Panc1 (cell line): ENCODE results near the gene TP53RK. TPM values are rescaled to one million over a fixed set of nuclear protein-coding genes. Genes with fewer than 3 reads are reported as not detected.

ENCODE experiments used
- ATAC-seq: fragments of 200-7000 bp; cut with Tn5 transposase; 2 replicates; pipeline ENCODE4 v1.9.1; 2020; ENCODE audit warnings: mild to moderate bottlenecking, moderate library complexity
- BruUV-seq: library from RNA; stranded (reverse); fragments of 400-500 nt; replicated peaks from 2 replicates; lab custom pipeline; 2021; lab: Mats Ljungman, UMichigan
- CTCF ChIA-PET: fragments of 300-600 bp; sonication (Branson Sonifier 250); formaldehyde crosslinking; loops from one replicate; lab custom pipeline; 2022; ENCODE audit warnings: antibody characterized with exemption; lab: Charles Lee
- POLR2A ChIA-PET: fragments of 300-600 bp; sonication (Branson Sonifier 250); formaldehyde crosslinking; loops from one replicate; lab custom pipeline; 2022; ENCODE audit warnings: antibody characterized with exemption; lab: Charles Lee
- DNase-seq: peaks from one replicate; pipeline ENCODE4 v3.0.0-alpha.2; 2010; ENCODE audit warnings: low read depth, low spot score
- H3K27ac ChIP-seq: 2 replicates; pipeline ENCODE4 v1.5.1; 2011; ENCODE audit warnings: mild to moderate bottlenecking, low read length, inconsistent platforms
- H3K27me3 ChIP-seq: fragments of 200-500 bp; sonication (Bioruptor generic); 2 replicates; pipeline ENCODE4 v1.6.0; 2014; ENCODE audit warnings: low read length, inconsistent platforms; ENCODE audit not compliant: control insufficient read depth, insufficient read depth
- H3K36me3 ChIP-seq: fragments of 200-500 bp; sonication (Bioruptor generic); 2 replicates; pipeline ENCODE4 v1.5.1; 2014; ENCODE audit warnings: inconsistent platforms, mild to moderate bottlenecking, low read length, moderate library complexity; ENCODE audit not compliant: control insufficient read depth, insufficient read depth
- H3K4me1 ChIP-seq: 2 replicates; pipeline ENCODE4 v1.5.1; 2011; ENCODE audit warnings: inconsistent platforms, mild to moderate bottlenecking, low read length, moderate library complexity; ENCODE audit not compliant: control insufficient read depth, insufficient read depth
- H3K4me3 ChIP-seq, 2 experiments: 2 replicates each; pipeline ENCODE4 v1.5.1; 2011 to 2012; ENCODE audit warnings: low read depth in 2 of 2, low read length in 2 of 2, mild to moderate bottlenecking in 2 of 2, inconsistent platforms in 1 of 2, moderate library complexity in 1 of 2
- H3K9me3 ChIP-seq: fragments of 200-500 bp; sonication (Bioruptor generic); 2 replicates; pipeline ENCODE4 v1.5.1; 2014; ENCODE audit warnings: low read depth, mild to moderate bottlenecking, inconsistent platforms, low read length, moderate library complexity; ENCODE audit not compliant: control insufficient read depth, insufficient read depth
- CTCF ChIP-seq: fragments of 450-650 bp; IDR thresholded peaks from 2 replicates; pipeline ENCODE4 v1.5.1; 2017; ENCODE audit warnings: mild to moderate bottlenecking
- POLR2AphosphoS5 ChIP-seq: IDR thresholded peaks from 2 replicates; pipeline ENCODE4 v1.6.1; 2012; ENCODE audit warnings: mild to moderate bottlenecking, low read depth, low read length, moderate library complexity
- REST ChIP-seq, 2 experiments: IDR thresholded peaks; 2 replicates each; pipeline ENCODE4 v1.6.1; 2011 to 2012; ENCODE audit warnings: low read depth in 2 of 2, control low read depth in 1 of 2, low read length in 1 of 2, mild to moderate bottlenecking in 1 of 2, moderate library complexity in 1 of 2; ENCODE audit not compliant: insufficient read depth in 1 of 2
- SIN3A ChIP-seq: IDR thresholded peaks from 2 replicates; pipeline ENCODE4 v1.6.1; 2012; ENCODE audit warnings: low read depth, mild to moderate bottlenecking, low read length, moderate library complexity, borderline replicate concordance; ENCODE audit not compliant: insufficient read depth
- TCF7L2 ChIP-seq: IDR thresholded peaks from 2 replicates; pipeline ENCODE4 v1.6.1; 2011; ENCODE audit warnings: mild to moderate bottlenecking, low read depth, low read length, inconsistent platforms
- in situ Hi-C: cut with HindIII; loops from 2 replicates; pipeline ENCODE4 v1.10.0; 2016; ENCODE audit warnings: low sequenced_read_pairs, low pct_unique_long_range_greater_than_20kb
- intact Hi-C: fragments of 100-400 bp; cut with micrococcal nuclease; formaldehyde crosslinking; loops from one replicate; pipeline ENCODE4 v1.10.0; 2022; ENCODE audit not compliant: unreplicated experiment
- total RNA-seq: library from RNA; stranded (reverse); gene quantifications from one replicate; pipeline ENCODE4 v1.2.1, GENCODE V29; 2021; ENCODE audit not compliant: unreplicated experiment

Gene TP53RK
- total RNA-seq, 1 experiment from 2014 or later, result 13.7 TPM

- no peak for TF ChIP-seq POLR2AphosphoS5
- no peak for TF ChIP-seq TCF7L2
- TF ChIP-seq REST (IDR thresholded peaks at IDR 0.05; ENCODE audit: insufficient read depth in 1 of 2, low read depth in 2 of 2, low read length in 1 of 2), result no peak
- TF ChIP-seq CTCF, result no peak
- TF ChIP-seq SIN3A, result no peak
- CTCF ChIA-PET, result no interaction called here
- intact Hi-C loops (no loop called here), in situ Hi-C loops (no loop called here)
- no peak for DNase-seq
- Histone ChIP-seq H3K9me3 (no peaks in the 10 kb centered on the region; the same call in 1 of the 2 replicates), H3K4me1 (no peaks in the 10 kb centered on the region), H3K36me3 (no peaks in the 10 kb centered on the region), H3K4me3 (no peak overlapping the region), H3K27ac (no peak overlapping the region), H3K27me3 (no peaks in the 10 kb centered on the region)
- BruUV-seq, result no TSS peak
- POLR2A ChIA-PET, result no interaction called here
- no peak for ATAC-seq
Measured at GRCh38 chr20:46722450-46722849, 33.2 kb upstream of the TP53RK start.

- H3K27ac ChIP-seq, result no peak overlapping the region
- BruUV-seq, result no TSS peak
- ATAC-seq (no peak), DNase-seq (no peak)
- ChIA-PET POLR2A (no interaction called here), CTCF (interaction anchor here (0.7 kb wide), 1 partner anchor 1019 kb away, joined by 7 read pairs; no protein-coding TSS in a partner anchor)
- H3K9me3 ChIP-seq, result no peaks in the 10 kb centered on the region; the same call in 1 of the 2 replicates
- TF ChIP-seq SIN3A (no peak), CTCF (no peak), REST (IDR thresholded peaks at IDR 0.05; ENCODE audit: insufficient read depth in 1 of 2, low read depth in 2 of 2, low read length in 1 of 2) (no peak), TCF7L2 (no peak), POLR2AphosphoS5 (no peak)
- intact Hi-C loops (no loop called here), in situ Hi-C loops (no loop called here)
- no peaks in the 10 kb centered on the region for H3K36me3 ChIP-seq
- H3K4me1 ChIP-seq, result no peaks in the 10 kb centered on the region
- no peak overlapping the region for H3K4me3 ChIP-seq
- no peaks in the 10 kb centered on the region for H3K27me3 ChIP-seq
Measured at GRCh38 chr20:46721476-46721875, 32.2 kb upstream of the TP53RK start.
